HG03378 (cell line): ENCODE measurements around the gene RUVBL2.

Experiments
- ATAC-seq: cut with Tn5 transposase; IDR thresholded peaks from one replicate; pipeline ENCODE4 v1.9.1; 2021; ENCODE audit warnings: mild to moderate bottlenecking, moderate library complexity; ENCODE audit not compliant: unreplicated experiment

The RUVBL2 gene

GRCh38 chr19:48993175-48994034 lies at the start of gene RUVBL2, which contains the start of gene GYS1:
RUVBL2 (plus strand) TSS chr19:48993887; CDS start chr19:48993912, 25 bp downstream.
GYS1 (minus strand) TSS chr19:48993309; CDS start chr19:48993112, 197 bp downstream.
- peak; percentile 80 for ATAC-seq

- no peak for ATAC-seq
These were observed 48.3 kb upstream of the RUVBL2 start for GRCh38 chr19:48945415-48945814.

- no peak for ATAC-seq
These were observed 47.9 kb upstream of the RUVBL2 start for GRCh38 chr19:48945817-48946216.

GRCh38 chr19:48946463-48947257 lies 47.0 kb upstream of the RUVBL2 start:
- ATAC-seq, result no peak

GRCh38 chr19:48947258-48947542 lies 46.5 kb upstream of the RUVBL2 start:
- ATAC-seq, result no peak

GRCh38 chr19:48950159-48950558 lies 43.5 kb upstream of the RUVBL2 start:
- no peak for ATAC-seq

- no peak for ATAC-seq
These were observed 42.7 kb upstream of the RUVBL2 start for GRCh38 chr19:48950830-48951519.

GRCh38 chr19:48953141-48953540 lies 40.5 kb upstream of the RUVBL2 start:
- ATAC-seq, result no peak

- ATAC-seq, result no peak
These were observed 39.6 kb upstream of the RUVBL2 start for GRCh38 chr19:48953990-48954594.

- ATAC-seq, result peak; percentile 54
These were observed 38.9 kb upstream of the RUVBL2 start, which contains the start of gene BAX for GRCh38 chr19:48954595-48955307. BAX (plus strand) TSS chr19:48954875; CDS start chr19:48954929, 54 bp downstream.

GRCh38 chr19:48955308-48955958 lies 38.3 kb upstream of the RUVBL2 start:
- ATAC-seq, result no peak

GRCh38 chr19:48958006-48958405 lies 35.7 kb upstream of the RUVBL2 start:
- no peak for ATAC-seq

GRCh38 chr19:48959341-48960239 lies 34.1 kb upstream of the RUVBL2 start:
- ATAC-seq, result no peak

GRCh38 chr19:48961051-48961649 lies 32.5 kb upstream of the RUVBL2 start:
- no peak for ATAC-seq

GRCh38 chr19:48961673-48962028 lies 32.0 kb upstream of the RUVBL2 start:
- no peak for ATAC-seq

- no peak for ATAC-seq
These were observed 31.4 kb upstream of the RUVBL2 start for GRCh38 chr19:48962029-48962848.

GRCh38 chr19:48962849-48963165 lies 30.9 kb upstream of the RUVBL2 start:
- no peak for ATAC-seq
